IMR-90 (cell line): ENCODE measurements around the gene GPR137. TPM values are rescaled to one million over a fixed set of nuclear protein-coding genes. Genes with fewer than 3 reads are reported as not detected.

ENCODE experiments used
- ATAC-seq: fragments of 200-7000 bp; cut with Tn5 transposase; 2 replicates; pipeline ENCODE4 v1.9.1; 2020; ENCODE audit warnings: low read depth, mild to moderate bottlenecking, moderate library complexity
- BruUV-seq: library from RNA; stranded (reverse); fragments of 400-500 nt; replicated peaks from 2 replicates; lab custom pipeline; 2021; lab: Mats Ljungman, UMichigan
- CTCF ChIA-PET: fragments of 300-600 bp; formaldehyde crosslinking; extraction: SDS; loops from one replicate; lab custom pipeline; 2021; ENCODE audit warnings: antibody characterized with exemption; lab: Yijun Ruan, JAX
- POLR2A ChIA-PET: fragments of 300-600 bp; sonication (Branson Sonifier 250); formaldehyde crosslinking; loops from one replicate; lab custom pipeline; 2022; ENCODE audit warnings: antibody characterized with exemption; ENCODE audit not compliant: unreplicated experiment; lab: Charles Lee
- DNase-seq: peaks from one replicate; pipeline ENCODE4 v3.0.0; 2013
- H2AFZ ChIP-seq: replicated peaks from 2 replicates; pipeline ENCODE3; 2013; ENCODE audit warnings: low read length, mild to moderate bottlenecking; ENCODE audit not compliant: poor library complexity
- H2AK5ac ChIP-seq: 2 replicates; pipeline ENCODE4 v1.6.1; 2013; ENCODE audit warnings: low read depth, low read length, inconsistent platforms
- H2AK9ac ChIP-seq: replicated peaks from 2 replicates; pipeline ENCODE3; 2013; ENCODE audit warnings: mild to moderate bottlenecking, low read depth, low read length, moderate library complexity; ENCODE audit not compliant: poor library complexity
- H2BK120ac ChIP-seq: 2 replicates; pipeline ENCODE4 v1.6.1; 2013; ENCODE audit warnings: low read depth, low read length, inconsistent platforms
- H2BK15ac ChIP-seq: 3 replicates; pipeline ENCODE4 v1.6.1; 2013; ENCODE audit warnings: low read depth, low read length, inconsistent platforms
- H2BK20ac ChIP-seq: 2 replicates; pipeline ENCODE4 v1.6.1; 2013; ENCODE audit warnings: low read depth, mild to moderate bottlenecking, inconsistent platforms, low read length, moderate library complexity
- H2BK5ac ChIP-seq: 2 replicates; pipeline ENCODE4 v1.6.1; 2013; ENCODE audit warnings: mild to moderate bottlenecking, low read depth, low read length, inconsistent platforms; ENCODE audit not compliant: poor library complexity, severe bottlenecking
- H3K14ac ChIP-seq: replicated peaks from 2 replicates; pipeline ENCODE4 v1.6.1; 2013; ENCODE audit warnings: low read depth, low read length, inconsistent platforms
- H3K18ac ChIP-seq: 2 replicates; pipeline ENCODE4 v1.6.1; 2013; ENCODE audit warnings: low read depth, low read length, control low read depth
- H3K23ac ChIP-seq: 2 replicates; pipeline ENCODE4 v1.6.1; 2013; ENCODE audit warnings: low read depth, low read length, inconsistent platforms
- H3K27ac ChIP-seq: 2 replicates; pipeline ENCODE4 v1.5.1; 2013; ENCODE audit warnings: mild to moderate bottlenecking, control low read depth, low read length; ENCODE audit not compliant: insufficient read depth
- H3K27me3 ChIP-seq: 2 replicates; pipeline ENCODE4 v1.6.1; 2013; ENCODE audit warnings: low read length; ENCODE audit not compliant: control insufficient read depth, insufficient read depth
- H3K36me3 ChIP-seq: 2 replicates; pipeline ENCODE4 v1.6.1; 2013; ENCODE audit warnings: low read length, mixed read lengths; ENCODE audit not compliant: control insufficient read depth, insufficient read depth
- H3K4ac ChIP-seq: 2 replicates; pipeline ENCODE4 v1.6.1; 2013; ENCODE audit warnings: low read depth, low read length, inconsistent platforms
- H3K4me1 ChIP-seq: 2 replicates; pipeline ENCODE4 v1.6.1; 2013; ENCODE audit warnings: low read length, mixed read lengths; ENCODE audit not compliant: control insufficient read depth, insufficient read depth
- H3K4me2 ChIP-seq: 2 replicates; pipeline ENCODE4 v1.6.1; 2013; ENCODE audit warnings: low read depth, mild to moderate bottlenecking, control low read depth, low read length, moderate library complexity
- H3K4me3 ChIP-seq: 2 replicates; pipeline ENCODE4 v1.5.1; 2013; ENCODE audit warnings: low read depth, mild to moderate bottlenecking, control low read depth, low read length, moderate library complexity; ENCODE audit not compliant: insufficient read depth
- H3K56ac ChIP-seq: 2 replicates; pipeline ENCODE4 v1.6.1; 2013; ENCODE audit warnings: low read length, inconsistent platforms; ENCODE audit not compliant: insufficient read depth; ENCODE audit errors: extremely low read depth
- H3K79me1 ChIP-seq, 2 experiments: 2 replicates each; pipeline ENCODE4 v1.6.1; 2013; ENCODE audit warnings: low read length in 2 of 2, inconsistent platforms in 1 of 2, low read depth in 1 of 2
- H3K9ac ChIP-seq: 2 replicates; pipeline ENCODE4 v1.6.1; 2013; ENCODE audit warnings: low read depth, low read length, control low read depth
- H3K9me1 ChIP-seq: 2 replicates; pipeline ENCODE4 v1.6.1; 2013; ENCODE audit warnings: low read length, inconsistent platforms; ENCODE audit not compliant: insufficient read depth
- H3K9me3 ChIP-seq: 2 replicates; pipeline ENCODE4 v1.6.1; 2013; ENCODE audit warnings: low read length; ENCODE audit not compliant: control insufficient read depth, insufficient read depth
- H4K20me1 ChIP-seq: 2 replicates; pipeline ENCODE4 v1.6.1; 2013; ENCODE audit warnings: low read length, inconsistent platforms; ENCODE audit not compliant: insufficient read depth
- H4K5ac ChIP-seq: 2 replicates; pipeline ENCODE4 v1.6.1; 2013; ENCODE audit warnings: mild to moderate bottlenecking, low read depth, low read length, control low read depth
- H4K8ac ChIP-seq, 2 experiments: 2 replicates each; pipeline ENCODE4 v1.6.1; 2013; ENCODE audit warnings: low read depth in 2 of 2, low read length in 2 of 2, control low read depth in 1 of 2, inconsistent platforms in 1 of 2
- H4K91ac ChIP-seq: 2 replicates; pipeline ENCODE4 v1.6.1; 2013; ENCODE audit warnings: low read depth, low read length, inconsistent platforms; ENCODE audit not compliant: insufficient read depth
- BHLHE40 ChIP-seq: fragments of 150-350 bp; IDR thresholded peaks from 2 replicates; pipeline ENCODE4 v1.6.1; 2016; ENCODE audit warnings: mild to moderate bottlenecking, low read depth, low read length
- CEBPB ChIP-seq: IDR thresholded peaks from 2 replicates; pipeline ENCODE4 v1.6.1; 2012; ENCODE audit warnings: low read depth, low read length, improper control_type of control experiment
- CHD1 ChIP-seq: IDR thresholded peaks from 2 replicates; pipeline ENCODE4 v1.6.1; 2012; ENCODE audit warnings: low read depth, low read length, improper control_type of control experiment
- CTCF ChIP-seq: conservative IDR thresholded peaks from 2 replicates; pipeline ENCODE4 v1.5.1; 2012; ENCODE audit warnings: mild to moderate bottlenecking, low read depth, low read length, improper control_type of control experiment
- FOS ChIP-seq: fragments of 150-350 bp; IDR thresholded peaks from 2 replicates; pipeline ENCODE4 v1.6.1; 2016; ENCODE audit warnings: low read depth, low read length
- MAFK ChIP-seq: IDR thresholded peaks from 2 replicates; pipeline ENCODE4 v1.6.1; 2012; ENCODE audit warnings: low read depth, low read length, improper control_type of control experiment
- MAZ ChIP-seq: IDR thresholded peaks from 2 replicates; pipeline ENCODE4 v1.6.1; 2012; ENCODE audit warnings: low read depth, mild to moderate bottlenecking, low read length, improper control_type of control experiment, moderate library complexity, borderline replicate concordance
- MXI1 ChIP-seq: IDR thresholded peaks from 2 replicates; pipeline ENCODE4 v1.6.1; 2012; ENCODE audit warnings: low read depth, mild to moderate bottlenecking, low read length, moderate library complexity, borderline replicate concordance
- NFE2L2 ChIP-seq: fragments of 150-350 bp; IDR thresholded peaks from 2 replicates; pipeline ENCODE4 v1.6.1; 2016; ENCODE audit warnings: low read depth, mild to moderate bottlenecking, low read length
- POLR2A ChIP-seq: IDR thresholded peaks from 2 replicates; pipeline ENCODE4 v1.6.1; 2012; ENCODE audit warnings: mild to moderate bottlenecking, low read depth, low read length
- RAD21 ChIP-seq: IDR thresholded peaks from 2 replicates; pipeline ENCODE4 v1.6.1; 2012; ENCODE audit warnings: low read length, improper control_type of control experiment
- RCOR1 ChIP-seq: IDR thresholded peaks from 2 replicates; pipeline ENCODE4 v1.6.1; 2012; ENCODE audit warnings: mild to moderate bottlenecking, low read length, improper control_type of control experiment; ENCODE audit not compliant: insufficient replicate concordance
- RFX5 ChIP-seq: IDR thresholded peaks from 2 replicates; pipeline ENCODE4 v1.8.0; 2012; ENCODE audit warnings: low read depth, mild to moderate bottlenecking, low read length, moderate library complexity
- SMC3 ChIP-seq: fragments of 150-350 bp; IDR thresholded peaks from 2 replicates; pipeline ENCODE4 v1.6.1; 2016; ENCODE audit warnings: low read depth, mild to moderate bottlenecking, antibody characterized with exemption, low read length, moderate library complexity
- WGBS, 2 experiments: methylation state at CpG; one replicate each; pipeline versions ENCODE4 v1.1.5 to v1.1.7; 2013; ENCODE audit warnings: missing lambda C conversion rate in 2 of 2; ENCODE audit not compliant: insufficient read length in 1 of 2; ENCODE audit errors: extremely low coverage in 2 of 2; 5-methylcytosine and 5-hydroxymethylcytosine counted together
- dilution Hi-C: fragments of 300-500 bp; cut with HindIII; formaldehyde crosslinking; loops from one replicate; pipeline ENCODE4 v1.14.3; 2018; ENCODE audit warnings: low sequenced_read_pairs; ENCODE audit not compliant: unreplicated experiment
- in situ Hi-C: fragments of 300-500 bp; cut with MboI; formaldehyde crosslinking; loops from 3 replicates; pipeline ENCODE4 v1.14.3; 2019; ENCODE audit warnings: low sequenced_read_pairs, inconsistent platforms, mixed read lengths
- intact Hi-C: fragments of 100-400 bp; cut with micrococcal nuclease; formaldehyde crosslinking; loops from 2 replicates; pipeline ENCODE4 v1.10.0; 2022
- polyA plus RNA-seq, 3 experiments: library from polyadenylated mRNA; depleted of rRNA; stranded (reverse); fragments of >200 nt; gene quantifications; 2 replicates each; pipeline ENCODE4 v1.2.3, GENCODE V29; 2012; ENCODE audit warnings: low replicate concordance in 1 of 3
- total RNA-seq: library from RNA; depleted of rRNA; stranded (reverse); fragments of >200 nt; gene quantifications from 2 replicates; pipeline ENCODE4 v1.2.3, GENCODE V29; 2012
- TF ChIP-seq, protein P1 (sequence below): fragments of 150-350 bp; IDR thresholded peaks from 2 replicates; pipeline ENCODE4 v1.6.1; 2016; ENCODE audit warnings: low read depth, mild to moderate bottlenecking, low read length, moderate library complexity, borderline replicate concordance
- TF ChIP-seq, protein P2 (sequence below): fragments of 150-350 bp; IDR thresholded peaks from 2 replicates; pipeline ENCODE4 v1.6.1; 2017; ENCODE audit warnings: mild to moderate bottlenecking, antibody characterized with exemption, low read length, low read depth

Gene GPR137
- total and polyA plus RNA-seq, 2 of the 4 experiments (the other 2 are of a cell fraction) = 3.6 to 26.0 TPM

GRCh38 chr11:64260147-64260708 lies 25.4 kb upstream of the GPR137 start:
- no peak overlapping the region for H2BK20ac ChIP-seq
- H3K4me1 ChIP-seq = peaks cover 9% of the 10 kb centered on the region
- H2BK5ac ChIP-seq = no peak overlapping the region
- no peaks in the 10 kb centered on the region for H3K27me3 ChIP-seq
- H3K23ac ChIP-seq = no peak overlapping the region
- H3K14ac ChIP-seq = no peak overlapping the region
- H3K4me2 ChIP-seq = no peak overlapping the region
- DNase-seq = no peak
- H2AFZ ChIP-seq = no peak overlapping the region
- no peak overlapping the region for H2AK5ac ChIP-seq
- H3K9me1 ChIP-seq = 0 out of 2 replicates have a peak, but pooled peaks cover 5% of the 10 kb centered on the region
- WGBS, 2 experiments = 100% methylated on average over 3 of the region's 6 CpGs; no CpG with 5 or more reads in 1 of the 2 experiments
- BruUV-seq = no TSS peak
- H3K79me1 ChIP-seq = peaks cover 7 to 45% of the 10 kb centered on the region in 2 experiments; a peak in 2 of 4 replicates
- no peak overlapping the region for H4K5ac ChIP-seq
- no peaks in the 10 kb centered on the region for H3K9me3 ChIP-seq
- ChIA-PET CTCF (interaction anchor here (0.6 kb wide), 2 partner anchors 8 to 351 kb away, joined by 3 read pairs; no protein-coding TSS in a partner anchor), POLR2A (no interaction called here)
- no peak for ATAC-seq
- in situ Hi-C loops (no loop called here), dilution Hi-C loops (no loop called here), intact Hi-C loops (no loop called here)
- H3K18ac ChIP-seq = no peak overlapping the region
- H2AK9ac ChIP-seq = peak overlapping the region; percentile 0
- peaks cover 62% of the 10 kb centered on the region for H3K36me3 ChIP-seq
- TF ChIP-seq MXI1 = no peak
- no peak for TF ChIP-seq SMC3
- TF ChIP-seq POLR2A = no peak
- no peak for TF ChIP-seq RCOR1
- TF ChIP-seq FOS = no peak
- TF ChIP-seq NFE2L2 = no peak
- no peak for TF ChIP-seq RFX5
- TF ChIP-seq, protein P1, sequence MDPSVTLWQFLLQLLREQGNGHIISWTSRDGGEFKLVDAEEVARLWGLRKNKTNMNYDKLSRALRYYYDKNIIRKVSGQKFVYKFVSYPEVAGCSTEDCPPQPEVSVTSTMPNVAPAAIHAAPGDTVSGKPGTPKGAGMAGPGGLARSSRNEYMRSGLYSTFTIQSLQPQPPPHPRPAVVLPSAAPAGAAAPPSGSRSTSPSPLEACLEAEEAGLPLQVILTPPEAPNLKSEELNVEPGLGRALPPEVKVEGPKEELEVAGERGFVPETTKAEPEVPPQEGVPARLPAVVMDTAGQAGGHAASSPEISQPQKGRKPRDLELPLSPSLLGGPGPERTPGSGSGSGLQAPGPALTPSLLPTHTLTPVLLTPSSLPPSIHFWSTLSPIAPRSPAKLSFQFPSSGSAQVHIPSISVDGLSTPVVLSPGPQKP = no peak
- no peak for TF ChIP-seq CHD1
- no peak for TF ChIP-seq CEBPB
- no peak for TF ChIP-seq MAZ
- no peak for TF ChIP-seq RAD21
- no peak for TF ChIP-seq BHLHE40
- TF ChIP-seq CTCF = no peak
- TF ChIP-seq MAFK = no peak
- TF ChIP-seq, protein P2, sequence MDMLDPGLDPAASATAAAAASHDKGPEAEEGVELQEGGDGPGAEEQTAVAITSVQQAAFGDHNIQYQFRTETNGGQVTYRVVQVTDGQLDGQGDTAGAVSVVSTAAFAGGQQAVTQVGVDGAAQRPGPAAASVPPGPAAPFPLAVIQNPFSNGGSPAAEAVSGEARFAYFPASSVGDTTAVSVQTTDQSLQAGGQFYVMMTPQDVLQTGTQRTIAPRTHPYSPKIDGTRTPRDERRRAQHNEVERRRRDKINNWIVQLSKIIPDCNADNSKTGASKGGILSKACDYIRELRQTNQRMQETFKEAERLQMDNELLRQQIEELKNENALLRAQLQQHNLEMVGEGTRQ = no peak
- H2BK120ac ChIP-seq = no peak overlapping the region
- no peaks in the 10 kb centered on the region for H4K20me1 ChIP-seq
- no peak overlapping the region for H3K27ac ChIP-seq
- H2BK15ac ChIP-seq = no peak overlapping the region
- H3K56ac ChIP-seq = no peak overlapping the region
- no peak overlapping the region for H4K8ac ChIP-seq
- no peak overlapping the region for H3K4ac ChIP-seq
- H3K9ac ChIP-seq = no peak overlapping the region
- no peak overlapping the region for H3K4me3 ChIP-seq
- no peak overlapping the region for H4K91ac ChIP-seq
